Left colon (tissue), 2 donors: ENCODE measurements around the gene CRNKL1. TPM values are rescaled to one million over a fixed set of nuclear protein-coding genes. Genes with fewer than 3 reads are reported as not detected.
"Not testable (repeated sequence)": the region's sequence is repeated elsewhere in the genome, so short reads cannot be mapped to it uniquely, and the experiment has no call there.

Source experiments
- ATAC-seq: fragments of 200-7000 bp; cut with Tn5 transposase; one replicate; pipeline ENCODE4 v1.9.1; 2020; ENCODE audit warnings: mild to moderate bottlenecking, moderate library complexity
- DNase-seq, 2 donors: peaks; one replicate each; pipeline ENCODE4 v3.0.0-alpha.2; 2020
- intact Hi-C, 2 donors: fragments of 100-400 bp; cut with DNase I in 1 of 2; cut with micrococcal nuclease in 1 of 2; formaldehyde crosslinking; loops; one replicate each; pipeline versions ENCODE4 v1.11.2 to v1.14.0; 2022; cut with DNase I, micrococcal nuclease
- total RNA-seq, 2 donors: library from RNA; stranded (reverse); fragmentation: NEBNext Ultra II Directional; extraction: Animal tissue kit (Norgen Biotek cat#: 25700); gene quantifications; one replicate each; pipeline ENCODE4 v1.2.1, GENCODE V29; 2021
- donor health status: DM: no; HTN: no; CAD: no.
- donor health status: DM: yes; HTN: yes; CAD: no.

CRNKL1 gene
- total RNA-seq, 2 donors from 2014 or later: 15.2 to 22.4 TPM

DNA sequence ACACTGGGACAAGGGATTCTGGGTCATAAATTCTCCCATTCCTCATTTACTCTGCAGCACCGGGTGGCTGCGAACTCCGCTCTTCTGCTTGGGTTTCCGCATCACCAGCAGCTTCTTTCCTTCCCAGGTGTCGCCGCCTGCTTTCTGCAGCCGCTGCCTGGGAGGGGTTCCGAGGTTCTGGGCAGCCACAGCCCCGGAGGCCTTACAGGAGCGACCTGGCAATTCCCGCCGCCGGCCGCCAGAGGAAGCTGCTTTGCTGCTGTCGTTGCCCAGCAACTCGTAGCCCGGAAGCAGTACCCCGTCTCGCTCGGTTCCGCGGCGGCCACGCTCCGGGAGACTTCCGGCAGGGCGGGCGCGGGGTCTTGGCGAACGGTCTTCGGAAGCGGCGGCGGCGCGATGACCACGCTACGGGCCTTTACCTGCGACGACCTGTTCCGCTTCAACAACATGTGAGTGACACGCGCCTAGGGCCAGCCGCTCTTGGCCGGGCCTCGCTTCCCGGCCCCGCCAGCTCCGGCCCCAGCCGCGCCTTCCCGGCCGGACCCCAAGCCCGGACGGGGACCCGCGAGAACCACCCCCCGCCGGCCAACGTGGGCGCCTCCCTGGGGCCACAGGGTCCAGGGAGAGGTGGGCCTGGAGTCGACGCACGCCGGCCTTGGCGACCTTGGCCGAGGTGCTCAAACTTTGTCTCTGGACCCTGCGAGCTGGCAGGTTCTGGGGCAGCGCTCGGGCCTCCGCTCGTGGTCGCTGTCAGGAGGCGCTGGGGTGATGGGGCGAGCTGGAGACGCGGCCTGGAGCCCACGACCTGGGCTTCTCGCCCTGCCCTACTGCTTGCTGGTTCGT is 35.0 kb downstream of the CRNKL1 start, which contains the start of gene NAA20:
NAA20 (plus strand) TSS at position 362 of the 843 bp plus-strand sequence; CDS start at position 397, 35 bp downstream.
- intact Hi-C loops: no loop called here
- peak; percentile 98 for ATAC-seq
- DNase-seq: peak; percentile 95

DNA sequence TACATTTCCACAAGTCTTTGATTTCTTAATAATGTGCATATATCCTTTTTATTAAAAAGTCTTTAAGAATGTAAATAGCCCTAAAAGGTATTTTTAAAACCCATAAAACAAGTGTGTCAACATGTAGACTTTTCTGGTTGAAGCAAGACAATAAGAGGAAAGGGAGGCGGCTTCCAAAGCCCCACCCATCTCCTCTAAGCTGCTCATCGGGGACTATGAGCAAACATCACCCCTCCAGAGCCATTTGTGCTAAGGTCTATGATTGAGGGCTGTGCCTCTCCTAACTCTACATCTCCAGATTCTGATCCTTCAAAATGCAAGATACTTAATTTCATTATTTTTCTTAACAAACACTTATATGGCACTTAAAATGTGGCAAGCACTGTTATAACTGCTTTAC is 37.6 kb downstream of the CRNKL1 start:
- intact Hi-C loops: no loop called here
- DNase-seq (no peak), ATAC-seq (no peak)

DNA sequence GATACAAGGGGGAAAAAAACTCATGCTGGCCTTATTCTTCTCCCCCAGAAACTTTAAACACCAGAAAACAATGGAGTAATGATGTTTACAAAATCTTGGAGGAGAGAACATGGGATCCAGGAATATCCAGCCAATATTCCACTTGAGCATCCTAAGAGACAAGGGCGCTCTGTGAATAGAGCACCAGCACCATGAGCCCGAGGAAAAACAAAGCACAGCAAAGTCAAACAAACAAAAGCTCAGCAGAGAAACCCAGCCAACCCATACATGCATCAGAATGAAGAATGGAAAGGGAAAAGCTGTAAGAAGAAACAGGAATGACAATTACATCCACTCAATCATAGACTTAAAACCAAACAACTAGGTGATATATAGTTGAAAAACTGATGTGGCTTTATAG is 39.7 kb downstream of the CRNKL1 start:
- no peak for ATAC-seq
- DNase-seq: no peak
- intact Hi-C loops: no loop called here

- DNase-seq (no peak), ATAC-seq (peak; percentile 35)
- intact Hi-C loops: no loop called here
These were observed 41.4 kb downstream of the CRNKL1 start for GRCh38 chr20:20010639-20011500.

DNA sequence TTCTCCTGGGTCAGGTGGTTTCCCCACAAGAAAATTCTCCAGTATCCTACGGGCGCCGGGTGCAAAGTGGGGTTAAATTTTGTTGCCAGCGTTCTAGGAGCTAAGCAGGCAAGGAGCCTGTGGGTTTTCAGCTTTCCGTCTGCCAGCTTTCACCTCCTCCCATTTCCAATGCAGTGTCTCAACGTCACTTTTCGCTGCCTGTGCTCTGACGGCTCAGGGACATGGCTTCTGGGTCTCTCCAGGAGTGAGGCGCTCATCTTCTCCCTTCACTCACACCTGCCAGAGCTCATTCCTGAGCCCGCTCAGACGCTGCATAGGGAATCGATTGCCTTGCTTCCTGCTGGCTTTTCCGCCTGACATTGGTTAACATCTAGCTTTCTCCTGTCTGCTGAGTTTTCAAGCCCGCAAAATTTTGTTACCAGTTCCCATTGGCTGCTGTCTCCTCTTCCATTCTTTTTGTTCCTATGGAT is 42.4 kb downstream of the CRNKL1 start:
- intact Hi-C loops: no loop called here
- no peak for DNase-seq
- ATAC-seq: no peak

DNA sequence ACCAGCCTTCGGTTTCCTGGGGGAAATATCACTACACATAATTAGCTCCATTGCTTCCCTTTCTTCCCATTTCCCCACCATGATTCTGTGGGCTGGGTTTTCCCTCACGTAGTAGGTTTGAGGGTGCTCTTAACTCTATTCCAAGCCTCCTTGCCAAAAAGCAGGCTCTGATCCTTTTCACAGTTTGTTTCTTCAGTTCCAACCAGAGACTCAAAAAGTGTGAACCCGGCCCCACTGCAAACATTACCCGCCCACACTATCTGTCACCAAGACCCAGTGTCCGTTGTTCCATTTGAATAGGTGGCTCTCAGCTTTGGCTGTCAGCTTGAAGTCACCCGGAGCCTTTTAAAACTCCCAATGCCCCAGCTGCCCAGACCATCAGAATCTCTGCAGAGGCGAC is 46.9 kb downstream of the CRNKL1 start:
- no peak for DNase-seq
- ATAC-seq: no peak
- intact Hi-C loops: no loop called here

GRCh38 chr20:20003955-20004322 is 48.3 kb downstream of the CRNKL1 start:
- DNase-seq, ATAC-seq, intact Hi-C loops: not testable (repeated sequence)

- intact Hi-C loops: no loop called here
- no peak for DNase-seq
- ATAC-seq: peak; percentile 10
These were observed 49.0 kb downstream of the CRNKL1 start for GRCh38 chr20:20003031-20003954.

DNA sequence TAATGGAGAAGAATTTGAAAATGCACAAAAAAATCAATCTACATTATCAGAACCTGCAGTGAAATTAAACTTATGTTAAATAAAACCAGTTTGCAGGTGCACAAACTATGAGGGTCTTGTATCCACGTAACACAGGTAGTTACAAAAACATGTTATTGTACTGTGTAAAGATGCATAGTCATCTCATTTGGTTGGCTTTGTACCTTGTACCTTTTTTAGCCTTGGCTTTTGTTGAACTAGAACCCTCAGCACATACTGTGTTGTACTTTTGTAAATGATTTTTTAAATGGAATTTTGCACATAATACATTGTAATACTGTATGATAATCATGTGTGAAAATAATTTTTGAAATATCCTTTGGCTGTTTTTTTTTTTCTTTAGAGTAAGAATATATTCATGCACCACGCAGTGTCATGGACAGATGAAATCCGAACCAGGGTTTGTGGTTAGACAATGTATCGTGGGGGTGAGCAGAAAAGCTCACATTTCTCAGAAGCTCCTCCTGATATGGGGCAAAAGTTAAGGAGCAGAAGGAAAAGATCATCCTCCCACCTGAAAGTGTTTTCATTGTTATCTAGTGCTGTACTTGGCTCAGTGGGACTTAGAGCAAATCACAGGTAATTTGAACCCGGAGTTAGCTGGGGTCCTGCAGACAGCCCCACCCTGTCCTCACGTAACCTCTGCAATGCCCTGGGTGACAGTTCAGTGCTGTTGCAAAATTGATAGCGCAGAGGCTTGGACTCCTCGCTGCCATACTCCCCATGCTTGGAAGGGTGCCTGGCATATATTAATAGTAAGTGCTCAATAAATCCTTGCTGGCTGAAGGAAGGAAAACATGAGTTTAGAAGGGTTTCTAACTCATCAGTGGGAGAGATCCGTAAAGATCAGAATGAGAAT is 49.9 kb downstream of the CRNKL1 start:
- no peak for DNase-seq
- ATAC-seq: no peak
- intact Hi-C loops: no loop called here

DNA sequence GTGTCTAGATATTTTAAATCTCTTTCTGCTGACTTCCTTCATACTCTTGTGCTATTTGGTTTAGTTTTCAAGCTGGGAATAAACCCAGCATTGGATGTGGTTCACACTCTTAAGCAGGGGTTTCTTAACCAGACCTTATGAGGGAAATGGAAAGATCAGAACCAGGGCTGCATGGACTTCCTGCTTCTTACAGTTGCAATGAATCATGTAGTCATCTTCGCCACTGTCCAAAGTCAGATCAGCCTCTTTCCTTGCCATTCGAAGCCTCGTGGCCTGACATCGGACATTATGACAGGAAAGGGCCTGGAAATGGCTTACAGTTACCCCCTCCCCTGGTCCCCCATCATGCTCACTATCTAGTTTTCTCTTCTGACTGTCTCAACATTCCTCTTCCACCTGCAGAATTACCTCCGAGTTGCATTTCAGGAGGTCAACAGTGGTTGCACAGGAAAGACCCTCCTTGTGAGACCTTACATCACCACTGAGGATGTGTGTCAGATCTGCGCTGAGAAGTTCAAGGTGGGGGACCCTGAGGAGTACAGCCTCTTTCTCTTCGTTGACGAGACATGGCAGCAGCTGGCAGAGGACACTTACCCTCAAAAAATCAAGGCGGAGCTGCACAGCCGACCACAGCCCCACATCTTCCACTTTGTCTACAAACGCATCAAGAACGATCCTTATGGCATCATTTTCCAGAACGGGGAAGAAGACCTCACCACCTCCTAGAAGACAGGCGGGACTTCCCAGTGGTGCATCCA is 51.9 kb downstream of the CRNKL1 start:
- intact Hi-C loops: no loop called here
- no peak for ATAC-seq
- DNase-seq: no peak

GRCh38 chr20:19998990-19999705 is 53.1 kb downstream of the CRNKL1 start:
- intact Hi-C loops: loop anchor here (10.0 kb wide), 2 partner anchors 204 to 304 kb away; no protein-coding TSS in a partner anchor
- DNase-seq: no peak
- ATAC-seq: no peak

DNA sequence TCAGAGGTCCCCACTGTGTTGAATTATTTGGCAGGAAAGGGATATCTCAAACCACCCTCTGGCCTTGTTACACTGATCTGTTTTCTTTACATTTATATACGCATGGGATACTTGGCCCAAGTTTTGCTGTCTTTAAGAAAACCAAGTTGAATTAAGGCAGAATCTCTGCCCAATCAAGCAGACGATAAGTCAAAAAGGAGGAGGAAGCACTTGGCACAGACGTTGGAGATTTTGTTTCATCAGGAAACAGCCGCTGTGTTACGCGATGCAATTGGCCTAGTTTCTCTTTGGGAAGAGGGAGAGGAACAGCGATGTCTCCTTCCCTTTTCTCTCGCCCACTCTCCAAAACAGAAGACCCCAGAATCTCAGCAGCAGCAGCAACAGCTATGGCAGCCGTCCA is 55.3 kb downstream of the CRNKL1 start:
- ATAC-seq (no peak), DNase-seq (no peak)
- intact Hi-C loops: loop anchor here (10.0 kb wide), 2 partner anchors 202 to 302 kb away; no protein-coding TSS in a partner anchor

- DNase-seq (no peak), ATAC-seq (no peak)
- intact Hi-C loops: loop anchor here (10.0 kb wide), 2 partner anchors 201 to 301 kb away; no protein-coding TSS in a partner anchor
These were observed 56.0 kb downstream of the CRNKL1 start for GRCh38 chr20:19996222-19996621.

DNA sequence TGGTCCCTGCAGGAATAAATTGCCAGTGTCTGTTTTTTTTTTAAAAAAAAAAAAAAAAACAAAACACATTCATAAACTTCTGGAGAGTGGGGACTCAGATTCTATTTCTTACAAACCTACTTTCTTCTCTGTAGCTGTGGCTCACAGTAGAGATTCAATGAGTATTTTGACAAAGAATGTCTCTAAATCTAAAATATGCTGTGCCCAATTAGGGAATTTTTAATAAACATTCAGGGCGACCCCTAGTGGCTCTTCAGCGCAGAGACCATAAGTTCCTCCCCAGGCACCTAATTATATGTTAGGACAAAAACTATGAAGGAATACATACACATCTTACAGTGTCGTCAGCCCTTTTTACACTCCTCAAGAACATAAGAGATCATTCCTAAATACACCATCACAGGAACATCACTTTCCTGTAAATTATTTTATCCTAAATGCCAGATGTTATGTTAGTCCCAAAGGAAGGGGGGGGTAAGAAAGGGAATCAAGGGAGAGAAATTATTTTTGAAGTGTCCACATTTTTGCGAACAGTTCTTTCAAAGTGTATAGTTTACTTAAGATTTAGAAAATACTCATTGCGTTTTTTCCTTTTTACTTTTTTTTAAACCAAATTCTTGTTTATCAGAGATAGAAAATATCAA is 56.9 kb downstream of the CRNKL1 start:
- intact Hi-C loops: loop anchor here (2.0 to 10.0 kb wide), 3 partner anchors 201 to 301 kb away; no protein-coding TSS in a partner anchor
- peak in 1 of 2 donors; percentile 39 for DNase-seq
- ATAC-seq: peak; percentile 54

DNA sequence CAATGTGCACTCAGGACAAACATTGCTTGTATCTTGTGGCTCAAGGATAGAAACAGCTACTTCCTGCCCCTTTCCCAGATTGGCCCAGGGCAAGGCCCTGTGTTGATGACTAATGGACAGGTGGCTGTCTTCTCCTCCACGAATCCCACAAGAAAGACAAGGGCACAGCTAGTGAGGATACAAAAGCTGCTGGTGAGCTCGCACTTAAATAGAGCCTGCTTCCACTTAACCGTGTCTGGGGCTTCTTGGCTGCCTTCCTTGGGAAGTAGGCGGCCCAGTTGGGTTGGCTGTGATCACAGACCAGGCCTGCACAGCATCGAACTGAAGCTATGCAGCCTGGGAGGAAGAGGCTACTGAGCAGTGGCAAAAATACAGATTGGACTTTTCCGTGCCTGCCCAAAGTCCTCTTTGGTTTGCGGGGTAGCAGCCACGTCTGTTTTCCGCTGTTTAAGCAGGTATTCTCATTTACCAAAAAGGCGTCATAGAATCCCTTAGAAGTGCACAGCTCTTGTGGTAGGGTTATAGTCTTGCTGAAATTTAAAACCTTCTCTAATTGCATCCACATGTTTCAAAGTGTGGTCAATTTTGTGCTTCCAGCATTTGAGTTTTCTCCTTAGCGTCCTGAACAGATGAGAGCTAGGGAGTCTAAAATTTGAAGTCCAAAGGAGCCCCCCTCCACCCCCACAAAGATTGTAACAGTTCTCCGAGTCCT is 58.2 kb downstream of the CRNKL1 start:
- ATAC-seq: peak; percentile 22
- intact Hi-C loops: loop anchor here (2.0 to 10.0 kb wide), 3 partner anchors 199 to 299 kb away; no protein-coding TSS in a partner anchor
- no peak for DNase-seq
